K562 (cell line): ENCODE measurements around the gene JUNB. TPM values are rescaled to one million over a fixed set of nuclear protein-coding genes. Genes with fewer than 3 reads are reported as not detected.

ENCODE experiments used
- ATAC-seq: fragments of 200-7000 bp; cut with Tn5 transposase; 3 replicates; pipeline ENCODE4 v1.9.1; 2020; ENCODE audit warnings: moderate library complexity
- BruUV-seq: library from RNA; stranded (reverse); fragments of 400-500 nt; replicated peaks from 2 replicates; lab custom pipeline; 2021; lab: Mats Ljungman, UMichigan
- CTCF ChIA-PET: fragments of 300-600 bp; formaldehyde crosslinking; extraction: SDS; loops from one replicate; lab custom pipeline; 2021; ENCODE audit warnings: low intra/inter-chr PET ratio; lab: Yijun Ruan, JAX
- POLR2A ChIA-PET: fragments of 300-600, 350-650 bp; sonication (Branson Sonifier 250); formaldehyde crosslinking; extraction: SDS; loops from one replicate; lab custom pipeline; 2021; ENCODE audit warnings: antibody characterized with exemption, inconsistent platforms; lab: Yijun Ruan, JAX
- DNase-seq, 4 experiments: peaks; one replicate each; pipeline versions ENCODE4 v3.0.0 to v3.0.0-alpha.2; 2011 to 2018; ENCODE audit warnings: low spot score in 3 of 4, mixed read lengths in 3 of 4; ENCODE audit errors: extremely low read depth in 1 of 4
- FAIRE-seq: peaks from 2 replicates; lab custom pipeline; 2011; peaks lifted over from hg19 to GRCh38; lab: Jason Lieb, UNC
- H2AFZ ChIP-seq: 2 replicates; pipeline ENCODE4 v1.6.0; 2011; ENCODE audit warnings: low read depth, low read length, control low read depth, inconsistent platforms
- H3K27ac ChIP-seq: fragments of 200-600 bp; 3 replicates; pipeline ENCODE4 v1.8.0; 2011; ENCODE audit warnings: low read depth, mild to moderate bottlenecking, control low read depth, inconsistent platforms, low read length, moderate library complexity, mixed read lengths; ENCODE audit errors: extremely low read depth
- H3K27me3 ChIP-seq, 2 experiments: fragments of 300-600 bp in 1 of 2; 2 replicates in 1 of 2; 3 replicates in 1 of 2; pipeline versions ENCODE4 v1.6.0 to v1.8.0; 2011; ENCODE audit warnings: inconsistent platforms in 2 of 2, low read length in 2 of 2, mild to moderate bottlenecking in 1 of 2, mixed read lengths in 1 of 2, moderate library complexity in 1 of 2; ENCODE audit not compliant: control insufficient read depth in 2 of 2, insufficient read depth in 2 of 2
- H3K36me3 ChIP-seq: fragments of 300-600 bp; 3 replicates; pipeline ENCODE4 v1.8.0; 2011; ENCODE audit warnings: mild to moderate bottlenecking, low read length, inconsistent platforms; ENCODE audit not compliant: control insufficient read depth, insufficient read depth
- H3K4me1 ChIP-seq, 2 experiments: fragments of 200-600 bp in 1 of 2; replicated peaks in 1 of 2; 2 replicates in 1 of 2; 3 replicates in 1 of 2; pipeline versions ENCODE4 v1.5.1 to v1.8.0; 2011; ENCODE audit warnings: inconsistent platforms in 2 of 2, low read length in 2 of 2, mild to moderate bottlenecking in 1 of 2, mixed read lengths in 1 of 2, moderate library complexity in 1 of 2; ENCODE audit not compliant: control insufficient read depth in 2 of 2, insufficient read depth in 2 of 2
- H3K4me2 ChIP-seq: 2 replicates; pipeline ENCODE4 v1.6.1; 2011; ENCODE audit warnings: low read length, control low read depth, inconsistent platforms, mixed read lengths; ENCODE audit not compliant: insufficient read depth
- H3K4me3 ChIP-seq: fragments of 200-600 bp; sonication (generic), shearing (Covaris generic); 2 replicates; pipeline ENCODE4 v1.5.1; 2016; ENCODE audit warnings: control low read depth, inconsistent platforms
- H3K79me2 ChIP-seq: fragments of 200-600 bp; 3 replicates; pipeline ENCODE4 v1.8.0; 2011; ENCODE audit warnings: low read length, inconsistent platforms; ENCODE audit not compliant: control insufficient read depth, insufficient read depth
- H3K9ac ChIP-seq, 2 experiments: 2 replicates each; pipeline versions ENCODE4 v1.6.0 to v1.6.1; 2011; ENCODE audit warnings: low read depth in 2 of 2, low read length in 2 of 2, control low read depth in 1 of 2, inconsistent platforms in 1 of 2, mild to moderate bottlenecking in 1 of 2, mixed read lengths in 1 of 2; ENCODE audit not compliant: insufficient read depth in 1 of 2
- H3K9me1 ChIP-seq: one replicate; pipeline ENCODE4 v1.6.0; 2011; ENCODE audit warnings: inconsistent platforms, mild to moderate bottlenecking, low read length, moderate library complexity; ENCODE audit not compliant: control insufficient read depth, insufficient read depth
- H3K9me3 ChIP-seq: replicated peaks from 2 replicates; pipeline ENCODE4 v1.5.1; 2011; ENCODE audit warnings: low read depth, low read length, inconsistent platforms; ENCODE audit not compliant: control insufficient read depth, insufficient read depth
- H4K20me1 ChIP-seq: replicated peaks from 2 replicates; pipeline ENCODE4 v1.6.1; 2011; ENCODE audit warnings: low read length, inconsistent platforms, mixed read lengths; ENCODE audit not compliant: control insufficient read depth, insufficient read depth
- ARID1B ChIP-seq: fragments of 450-650 bp; IDR thresholded peaks from 2 replicates; pipeline ENCODE4 v1.6.1; 2016; ENCODE audit warnings: antibody characterized with exemption, mild to moderate bottlenecking, inconsistent platforms
- CBFA2T2 ChIP-seq: fragments of 450-650 bp; conservative IDR thresholded peaks from 2 replicates; pipeline ENCODE4 v1.6.1; 2017; ENCODE audit warnings: mild to moderate bottlenecking
- CBFA2T3 ChIP-seq: fragments of 450-650 bp; IDR thresholded peaks from 2 replicates; pipeline ENCODE4 v1.6.1; 2017
- DIDO1 ChIP-seq: fragments of 450-650 bp; IDR thresholded peaks from 2 replicates; pipeline ENCODE4 v1.6.1; 2016; ENCODE audit warnings: low read depth, missing biosample characterization, missing genetic modification characterization
- DPF2 ChIP-seq: fragments of 450-650 bp; IDR thresholded peaks from 2 replicates; pipeline ENCODE4 v1.6.1; 2016
- EP300 ChIP-seq: IDR thresholded peaks from 2 replicates; pipeline ENCODE4 v1.6.1; 2012; ENCODE audit warnings: low read length, improper control_type of control experiment
- FOXK1 ChIP-seq: sonication (generic); formaldehyde crosslinking; IDR thresholded peaks from 2 replicates; pipeline ENCODE4 v1.8.0; 2022; ENCODE audit warnings: missing genetic modification reagents, mild to moderate bottlenecking, borderline replicate concordance
- RBFOX2 ChIP-seq: fragments of 200-400 bp; formaldehyde crosslinking; IDR thresholded peaks from 2 replicates; pipeline ENCODE4 v1.6.1; 2017; ENCODE audit warnings: low read depth, mild to moderate bottlenecking, low read length, moderate library complexity
- TCF3 ChIP-seq: sonication (generic); formaldehyde crosslinking; IDR thresholded peaks from 2 replicates; pipeline ENCODE4 v1.4.0; 2020; ENCODE audit warnings: mild to moderate bottlenecking, missing genetic modification reagents
- XRCC4 ChIP-seq: IDR thresholded peaks from one replicate; pipeline ENCODE4 v1.6.1; 2011; ENCODE audit not compliant: insufficient read depth, insufficient read length; ENCODE audit errors: extremely low read depth
- ZBTB7A ChIP-seq: IDR thresholded peaks from 2 replicates; pipeline ENCODE4 v1.6.1; 2011; ENCODE audit warnings: low read depth, mild to moderate bottlenecking, low read length, moderate library complexity, borderline replicate concordance; ENCODE audit not compliant: control insufficient read depth
- ZNF146 ChIP-seq: IDR thresholded peaks from one replicate; pipeline ENCODE4 v1.6.1; 2018; ENCODE audit warnings: missing compliant biosample characterization; ENCODE audit not compliant: unreplicated experiment
- WGBS: fragments of 100-300 bp; shearing (Covaris generic); methylation state at CpG from one replicate; pipeline ENCODE4 v1.1.6; 2016; ENCODE audit warnings: low coverage, mixed read lengths; ENCODE audit not compliant: insufficient coverage; ENCODE audit errors: missing lambda C conversion rate; 5-methylcytosine and 5-hydroxymethylcytosine counted together
- in situ Hi-C: fragments of 300-500 bp; cut with MboI; formaldehyde crosslinking; loops from 4 replicates; pipeline ENCODE4 v1.15.0; 2018; ENCODE audit warnings: inconsistent platforms, mixed read lengths
- intact Hi-C: fragments of 100-400 bp; cut with micrococcal nuclease; formaldehyde crosslinking; loops from 2 replicates; pipeline ENCODE4 v1.14.2; 2022
- polyA plus RNA-seq, 8 experiments: library from polyadenylated mRNA; depleted of rRNA in 4 of 8; stranded (reverse) in 5 of 8; unstranded in 3 of 8; fragments of >200 nt; fragmentation: Nextera tagmentation in 2 of 8; fragmentation: Illumina TruSeq in 1 of 8; extraction: Ambion mirVana in 2 of 8; extraction: Trizol in 1 of 8; gene quantifications; 2 replicates each; pipeline versions ENCODE4 v1.2.1 to v1.2.3, GENCODE V29; 2011 to 2014; ENCODE audit warnings: inconsistent platforms in 1 of 8, missing spikeins in 1 of 8
- total RNA-seq, 7 experiments: library from RNA; depleted of rRNA in 6 of 7; stranded (reverse); fragments of >200 nt in 6 of 7; fragmentation: Illumina TruSeq in 2 of 7; extraction: Trizol in 2 of 7; gene quantifications; 2 replicates each; pipeline versions ENCODE4 v1.2.1 to v1.2.3, GENCODE V29; 2011 to 2021; ENCODE audit warnings: low replicate concordance in 1 of 7

Gene JUNB
- total and polyA plus RNA-seq, 9 of the 15 experiments (the other 6 are each of a cell fraction or from before 2014, with no cell fraction given), result 0.23 to 88.1 (median 13.1) TPM

DNA sequence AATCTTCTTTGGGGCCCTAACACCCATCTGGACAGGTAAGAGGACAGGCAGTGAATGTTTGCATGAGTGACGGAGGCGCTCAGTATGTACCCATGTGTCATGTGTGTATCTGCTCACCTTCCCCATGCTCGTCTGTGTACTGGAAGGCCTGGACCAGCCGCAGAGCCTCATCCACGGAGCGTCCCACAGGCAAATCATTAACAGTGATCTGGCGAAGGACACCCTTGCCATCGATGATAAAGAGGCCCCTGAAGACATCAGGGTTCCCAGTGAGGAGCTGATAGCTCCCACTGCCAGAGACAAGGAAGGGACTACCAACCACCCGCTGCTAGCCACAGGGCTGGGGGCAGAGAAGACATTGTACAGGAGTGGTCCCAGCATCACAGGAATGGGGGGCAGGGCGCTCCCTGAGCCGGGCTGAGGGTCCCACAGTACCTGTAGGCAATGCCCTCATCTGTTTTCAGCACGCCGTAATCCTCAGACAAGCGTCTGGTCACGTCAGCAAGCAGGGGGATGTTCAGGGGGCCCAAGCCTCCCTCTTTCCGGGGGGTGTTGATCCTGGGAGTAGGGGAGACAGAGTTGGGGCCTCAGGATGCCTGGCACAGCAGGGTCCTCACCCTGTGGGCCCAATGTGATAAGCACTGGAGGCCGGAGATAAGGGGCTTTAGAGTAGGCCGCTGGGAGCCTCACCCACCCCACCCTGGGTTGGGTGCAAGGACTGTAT lies 8.6 kb downstream of the JUNB start:
- Histone ChIP-seq H3K27ac (peak overlapping the region; percentile 90; the same call in 2 of the 3 replicates), H3K27me3 (no peaks in the 10 kb centered on the region), H3K9ac (peak overlapping the region; percentile 90 to 96; a peak in 3 of 4 replicates), H3K36me3 (peaks cover 33% of the 10 kb centered on the region; the same call in 2 of the 3 replicates), H3K4me1 (peaks cover 35 to 57% of the 10 kb centered on the region in 2 experiments; a peak in 4 of 5 replicates), H2AFZ (no peak overlapping the region), H3K79me2 (peaks cover 30% of the 10 kb centered on the region), H3K9me1 (no peaks in the 10 kb centered on the region), H4K20me1 (no peaks in the 10 kb centered on the region), H3K4me2 (peak overlapping the region; percentile 82), H3K9me3 (no peaks in the 10 kb centered on the region), H3K4me3 (peak overlapping the region; percentile 76)
- no peak for ATAC-seq
- ChIA-PET POLR2A (interaction anchor here (0.6 to 2.7 kb wide), 5 partner anchors 8 to 320 kb away, joined by 3 to 12 read pairs (median 3); partner anchors contain the start of gene JUNB), CTCF (interaction anchor here (0.6 kb wide), 1 partner anchor 56 kb away, joined by 3 read pairs; no protein-coding TSS in a partner anchor)
- in situ Hi-C loops, result loop anchor here (5.0 kb wide), 1 partner anchor 88 kb away; no protein-coding TSS in a partner anchor
- BruUV-seq, result no TSS peak
- WGBS, result 57% methylated on average over 18 of the region's 18 CpGs
- TF ChIP-seq EP300, result peak; percentile 7; the same call in 1 of the 2 replicates
- 0 out of 2 replicates have a peak, but pooled peaks have one; percentile 58 for TF ChIP-seq FOXK1 (CRISPR knock-in tag)
- peak; percentile 31; the same call in 1 of the 2 replicates for TF ChIP-seq DPF2
- TF ChIP-seq ZNF146 (CRISPR knock-in tag), result no peak
- TF ChIP-seq XRCC4, result no peak
- TF ChIP-seq DIDO1, result no peak
- peak; percentile 35; the same call in 1 of the 2 replicates for TF ChIP-seq CBFA2T2
- peak; percentile 17; the same call in 1 of the 2 replicates for TF ChIP-seq ZBTB7A
- TF ChIP-seq RBFOX2, result peak; percentile 34; the same call in 1 of the 2 replicates
- TF ChIP-seq TCF3, result peak; percentile 27; the same call in 1 of the 2 replicates
- TF ChIP-seq ARID1B, result peak; percentile 45; the same call in 1 of the 2 replicates
- peak; percentile 57 for TF ChIP-seq CBFA2T3
- FAIRE-seq, result no peak
- DNase-seq, result peak in 2 of 4 experiments; percentile 9 to 56
- intact Hi-C loops, result loop anchor here (10.0 kb wide), 1 partner anchor 235 kb away; no protein-coding TSS in a partner anchor
